Measurements from ENCODE around the gene TINAG. TPM values are rescaled to one million over a fixed set of nuclear protein-coding genes. Genes with fewer than 3 reads are reported as not detected.

Gene TINAG
- total RNA-seq, 1 experiment from 2014 or later: not detected

DNA sequence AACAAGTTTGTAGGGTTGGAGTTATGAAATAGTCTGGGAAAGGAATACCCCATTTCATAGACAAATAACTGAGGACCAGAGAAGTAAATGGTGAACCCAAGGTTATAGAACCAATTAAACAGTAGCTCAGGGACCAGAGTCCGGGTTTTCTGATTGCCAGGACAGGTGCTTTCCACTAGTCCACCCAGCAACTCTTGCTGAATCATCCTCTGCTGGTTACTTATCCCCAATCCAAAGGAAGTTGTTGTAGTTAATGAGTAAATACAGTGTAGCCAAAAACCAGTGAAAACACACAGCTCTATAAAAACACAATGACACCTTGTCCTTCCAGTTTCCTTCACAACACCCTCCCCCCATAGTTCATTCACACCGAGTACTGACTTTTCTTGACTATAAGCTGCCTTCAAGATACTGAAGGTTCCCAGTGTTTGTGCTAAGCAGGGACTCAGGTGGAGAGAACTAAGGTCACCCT, 766 bp upstream of the TINAG start:
- no peak for DNase-seq (ENCODE audit: low read depth)

DNA sequence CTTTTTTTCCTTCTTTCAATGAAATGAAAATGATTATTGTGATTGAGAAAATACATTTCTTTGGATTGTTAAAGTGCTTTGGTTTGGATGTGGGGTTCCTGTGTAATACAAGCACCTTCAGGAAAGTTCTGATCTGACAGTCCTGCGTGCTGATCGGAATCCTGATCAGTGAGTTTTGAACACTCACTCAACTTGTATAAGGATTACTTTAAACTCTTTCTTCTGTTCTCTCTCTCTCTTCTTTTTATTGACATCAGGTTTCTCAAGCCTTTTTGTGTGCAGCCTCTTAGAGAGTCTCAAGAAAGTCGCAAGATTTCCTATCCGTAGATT, 710 bp downstream of the TINAG start:
- DNase-seq (ENCODE audit: low read depth): no peak

DNA sequence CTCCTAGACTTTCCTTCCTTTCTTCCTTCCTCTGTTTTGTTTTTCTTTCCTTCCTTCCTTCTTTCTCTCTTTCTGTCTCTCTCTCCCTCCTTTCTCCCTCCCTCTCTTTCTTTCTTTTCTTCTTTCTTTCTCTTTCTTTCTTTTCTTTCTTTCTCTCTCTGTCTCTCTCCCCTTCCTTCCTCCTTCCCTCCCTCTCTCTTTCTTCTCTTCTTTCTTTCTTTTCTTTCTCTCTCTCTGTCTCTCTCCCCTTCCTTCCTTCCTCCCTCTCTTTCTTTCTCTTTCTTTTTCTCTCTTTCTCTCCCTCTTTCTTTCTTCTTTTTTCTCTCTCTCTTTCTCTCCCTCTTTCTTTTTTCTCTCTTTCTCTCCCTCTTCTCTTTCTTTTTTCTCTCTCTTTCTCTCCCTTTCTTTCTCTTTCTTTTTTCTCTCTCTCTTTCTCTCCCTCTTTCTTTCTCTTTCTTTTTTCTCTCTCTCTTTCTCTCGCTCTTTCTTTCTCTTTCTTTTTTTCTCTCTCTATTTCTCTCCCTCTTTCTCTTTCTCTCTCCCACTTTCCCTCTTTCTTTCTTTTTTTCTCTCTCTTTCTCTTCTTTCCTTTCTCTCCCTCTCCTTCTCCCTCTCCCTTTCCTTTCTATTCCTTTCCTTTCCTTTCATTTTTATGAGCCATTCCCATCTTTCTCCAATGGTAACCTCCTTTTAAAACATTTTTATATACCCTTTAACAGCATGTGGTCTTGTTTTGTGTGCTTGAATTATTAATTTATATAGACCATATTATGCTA, 2.3 kb downstream of the TINAG start:
- no peak for DNase-seq (ENCODE audit: low read depth)

DNA sequence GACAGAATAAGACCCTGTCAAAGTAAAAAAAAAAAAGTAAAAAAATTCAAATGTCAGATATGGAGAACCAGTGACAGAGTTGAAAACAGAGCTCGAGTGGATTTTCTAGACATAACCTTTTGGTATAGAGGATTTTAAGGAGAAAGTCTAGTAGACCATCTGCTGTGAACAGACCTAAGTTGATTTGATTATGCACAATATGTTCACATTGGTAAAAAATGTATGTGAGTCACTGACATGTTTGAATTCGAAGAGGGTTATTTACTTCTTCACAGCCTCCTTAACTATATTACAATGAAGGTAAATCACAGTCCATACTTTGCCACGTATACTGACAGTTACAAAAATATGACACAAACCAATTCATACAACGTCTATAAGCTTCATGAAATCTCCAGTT, 7.4 kb downstream of the TINAG start:
- DNase-seq (ENCODE audit: low read depth): no peak

DNA sequence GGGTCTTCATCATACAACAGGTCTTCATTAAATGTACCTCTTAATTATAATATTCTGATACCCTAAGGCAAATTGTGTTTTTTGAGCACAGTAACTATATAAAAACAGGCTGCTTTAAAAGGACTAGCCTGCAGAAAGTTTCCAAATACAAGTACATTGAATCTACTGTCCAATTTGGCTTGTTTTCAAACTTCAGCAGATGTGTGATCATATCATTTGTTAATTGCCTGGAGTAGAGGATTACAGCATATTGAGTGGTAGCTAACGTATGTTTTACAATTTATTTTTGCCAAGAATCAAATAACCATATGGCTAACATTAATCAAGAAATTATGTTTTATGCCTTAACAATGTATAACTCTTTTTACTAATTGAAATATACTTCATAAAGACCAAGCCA, 12.6 kb downstream of the TINAG start:
- DNase-seq (ENCODE audit: low read depth): no peak

DNA sequence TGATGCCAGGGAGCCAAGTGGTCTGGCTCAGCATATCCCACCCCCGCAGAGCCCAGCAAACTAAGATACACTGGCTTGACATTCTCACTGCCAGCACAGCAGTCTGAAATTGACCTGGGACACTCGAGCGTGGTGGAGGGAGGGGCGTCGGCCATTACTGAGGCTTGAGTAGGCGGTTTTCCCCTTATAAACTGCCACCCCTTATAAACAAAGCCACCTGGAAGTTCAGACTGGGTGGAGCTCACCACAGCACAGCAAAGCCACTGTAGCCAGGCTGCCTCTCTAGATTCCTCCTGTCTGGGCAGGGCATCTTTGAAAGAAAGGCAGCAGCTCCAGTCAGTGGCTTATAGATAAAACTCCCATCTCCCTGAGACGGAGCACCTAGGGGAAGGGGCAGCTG, 19.4 kb downstream of the TINAG start:
- DNase-seq (ENCODE audit: low read depth): no peak

DNA sequence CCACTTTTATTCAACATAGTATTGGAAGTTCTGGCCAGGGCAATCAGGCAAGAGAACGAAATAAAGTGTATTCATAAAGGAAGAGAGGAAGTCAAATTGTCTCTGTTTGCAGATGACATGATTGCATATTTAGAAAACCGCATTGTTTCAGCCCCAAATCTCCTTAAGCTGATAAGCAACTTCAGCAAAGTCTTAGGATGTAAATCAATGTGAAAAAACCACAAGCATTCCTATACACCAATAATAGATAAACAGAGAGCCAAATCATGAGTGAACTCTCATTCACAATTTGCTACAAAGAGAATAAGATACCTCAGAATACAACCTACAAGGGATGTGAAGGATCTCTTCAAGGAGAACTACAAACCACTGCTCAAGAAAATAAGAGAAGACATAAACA, 23.3 kb downstream of the TINAG start:
- peak; percentile 55 for DNase-seq (ENCODE audit: low read depth)

DNA sequence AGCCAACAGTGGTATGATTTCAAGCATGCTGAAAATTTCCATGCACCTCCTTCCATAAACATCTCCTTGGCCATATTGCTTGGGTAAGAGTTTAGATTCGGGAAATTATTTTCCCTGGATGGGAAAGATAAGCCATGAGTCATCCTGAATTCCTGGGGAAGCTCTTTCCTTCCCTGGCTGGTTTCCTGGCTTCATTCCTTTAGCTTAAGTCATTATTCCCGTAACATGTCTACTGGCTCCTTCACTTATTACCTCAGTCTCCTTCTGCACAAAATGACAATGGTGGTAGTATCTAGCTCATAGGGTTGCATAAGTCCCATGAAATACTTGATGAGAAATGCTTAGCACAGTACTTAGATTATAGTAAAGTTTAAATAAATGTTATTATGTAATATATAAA, 27.6 kb downstream of the TINAG start:
- DNase-seq (ENCODE audit: low read depth): peak; percentile 95

DNA sequence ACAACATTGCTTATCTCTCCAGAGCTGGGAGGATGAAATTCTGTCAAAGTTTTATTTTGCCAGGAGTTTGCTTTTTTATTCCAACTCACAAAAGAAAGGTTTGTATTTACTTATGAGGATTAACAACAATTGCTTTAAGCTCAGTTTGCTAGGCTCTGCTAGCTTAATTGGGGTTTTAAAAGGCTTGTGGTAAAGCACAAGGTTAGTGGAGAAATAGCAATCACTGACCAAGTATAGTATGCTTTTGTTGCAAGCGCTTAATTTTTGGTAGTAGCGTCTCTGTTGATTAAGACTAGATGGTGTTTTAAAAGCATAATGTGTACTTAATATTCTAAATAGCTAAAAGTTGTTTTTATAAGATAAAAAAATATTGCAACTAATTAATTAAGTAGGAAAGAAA, 45.7 kb downstream of the TINAG start:
- DNase-seq (ENCODE audit: low read depth): no peak

DNA sequence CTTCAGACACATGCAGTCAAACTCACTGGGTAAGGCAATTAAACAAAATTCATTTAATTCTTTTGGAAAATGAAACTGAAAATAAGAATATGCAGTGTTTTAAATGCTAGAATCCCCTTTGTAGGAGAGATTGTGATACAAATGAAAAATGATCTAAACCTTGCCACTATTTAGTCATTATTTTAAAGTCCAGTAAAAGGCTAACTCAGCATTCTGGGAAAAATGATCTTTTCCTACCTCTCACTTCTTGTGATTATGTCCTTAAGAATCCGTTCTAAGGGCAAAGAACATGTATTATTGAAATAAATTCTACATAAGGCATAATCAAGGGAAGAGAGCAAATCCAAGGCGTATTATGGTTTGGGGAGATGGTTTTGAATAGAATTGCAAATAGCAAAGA, 46.4 kb downstream of the TINAG start:
- no peak for DNase-seq (ENCODE audit: low read depth)

DNA sequence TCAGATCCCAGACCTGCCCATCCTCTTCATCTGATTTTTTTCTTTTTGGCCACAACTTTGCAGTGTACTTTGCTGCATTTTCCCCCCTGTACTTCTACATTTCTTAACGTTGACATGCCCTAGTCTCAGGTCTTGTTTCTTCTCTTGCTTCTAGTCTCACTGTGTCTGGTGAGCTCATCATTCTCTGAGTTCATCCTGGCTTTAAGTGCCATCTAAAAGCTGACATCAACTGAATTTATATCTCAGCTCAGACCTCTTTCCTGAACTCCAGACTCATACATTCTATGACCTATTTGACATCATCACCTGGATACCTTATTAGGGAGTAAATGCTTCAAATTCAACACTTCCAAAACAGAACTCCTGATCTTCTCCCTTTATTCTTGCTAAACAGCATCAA, 48.9 kb downstream of the TINAG start:
- no peak for DNase-seq (ENCODE audit: low read depth)

DNA sequence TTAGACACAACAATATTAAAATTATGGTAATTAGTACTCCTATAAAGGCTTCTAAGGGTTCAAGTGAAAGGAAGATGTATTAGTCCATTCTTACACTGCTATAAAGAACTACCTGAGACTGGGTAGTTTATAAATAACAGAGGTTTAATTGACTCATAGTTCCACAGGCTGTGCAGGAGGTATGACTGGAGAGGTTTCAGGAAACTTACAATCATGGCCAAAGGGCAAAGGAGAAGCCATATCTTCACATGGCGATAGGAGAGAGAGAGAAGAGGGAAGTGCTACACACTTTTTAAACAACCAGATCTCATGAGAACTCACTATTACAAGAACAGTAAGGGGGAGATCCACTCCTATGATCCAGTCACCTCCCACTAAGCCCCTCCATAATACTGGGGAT, 52.9 kb downstream of the TINAG start:
- DNase-seq (ENCODE audit: low read depth): no peak

DNA sequence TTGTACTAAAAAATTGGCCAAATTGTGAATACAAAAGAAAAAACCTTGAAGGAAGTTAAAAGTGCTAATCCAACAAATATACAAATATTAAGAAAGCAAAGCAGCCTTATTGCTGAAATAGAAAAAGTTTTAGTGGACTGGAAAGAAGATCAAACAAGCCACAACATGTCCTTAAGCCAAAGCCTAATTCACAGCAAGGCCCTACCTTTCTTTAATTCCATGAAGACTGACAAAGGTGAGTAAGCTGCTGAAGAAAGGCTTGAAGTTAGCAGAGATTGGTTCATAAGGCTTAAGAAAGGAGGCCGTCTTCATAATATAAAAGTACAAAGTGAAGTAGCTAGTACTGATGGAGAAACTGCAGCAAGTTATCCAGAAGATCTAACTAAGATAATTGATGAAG, 53.5 kb downstream of the TINAG start:
- no peak for DNase-seq (ENCODE audit: low read depth)

DNA sequence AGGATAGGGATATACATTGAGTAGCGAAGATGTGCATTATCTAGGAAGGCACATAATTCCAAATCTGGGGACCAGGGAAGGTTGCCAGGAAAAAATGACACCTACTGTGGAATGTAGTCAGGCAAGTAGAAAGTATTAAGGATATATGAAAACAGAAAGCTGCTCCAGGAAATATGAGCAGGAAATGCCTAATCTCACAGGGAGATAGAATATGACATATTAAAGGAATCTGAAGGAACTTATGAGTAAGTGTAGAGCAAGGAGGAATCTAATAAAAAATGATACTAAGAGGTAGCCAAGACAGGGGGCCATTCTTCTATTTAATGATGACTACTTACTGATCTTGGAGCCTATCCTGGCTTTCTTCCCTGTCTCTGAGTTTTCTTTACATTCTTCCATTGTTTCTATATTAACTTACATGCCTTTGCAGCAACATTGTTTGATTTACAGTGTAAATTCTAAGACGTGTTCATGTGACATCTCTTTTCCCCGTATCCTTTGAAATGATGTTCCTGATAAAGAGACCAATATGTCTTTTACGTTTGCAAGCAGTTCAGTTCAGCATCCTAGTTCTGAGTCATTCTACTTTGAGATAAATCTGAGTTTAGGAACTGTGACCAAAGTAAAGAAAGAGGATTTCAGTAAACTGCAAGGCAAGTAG, 58.6 kb downstream of the TINAG start:
- no peak for DNase-seq (ENCODE audit: low read depth)

DNA sequence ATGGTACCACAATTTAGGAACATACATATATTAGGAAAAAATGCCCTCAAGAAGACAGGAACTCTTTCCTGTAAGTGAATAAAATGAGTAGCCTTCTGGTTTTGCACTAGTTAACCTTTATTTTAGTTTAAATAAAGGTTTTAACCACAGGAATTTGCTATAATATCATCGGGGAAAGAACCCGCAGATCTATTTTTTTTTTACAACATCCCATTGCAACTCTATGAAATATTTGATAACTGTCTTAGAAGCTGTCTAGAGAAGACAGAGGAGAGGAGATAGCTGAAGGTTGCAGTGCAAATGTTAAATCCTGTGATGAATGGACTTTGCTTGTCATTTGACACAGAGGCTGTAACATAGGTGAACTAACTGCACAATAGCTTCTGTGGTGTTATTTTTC, 69.5 kb downstream of the TINAG start:
- DNase-seq (ENCODE audit: low read depth): no peak

DNA sequence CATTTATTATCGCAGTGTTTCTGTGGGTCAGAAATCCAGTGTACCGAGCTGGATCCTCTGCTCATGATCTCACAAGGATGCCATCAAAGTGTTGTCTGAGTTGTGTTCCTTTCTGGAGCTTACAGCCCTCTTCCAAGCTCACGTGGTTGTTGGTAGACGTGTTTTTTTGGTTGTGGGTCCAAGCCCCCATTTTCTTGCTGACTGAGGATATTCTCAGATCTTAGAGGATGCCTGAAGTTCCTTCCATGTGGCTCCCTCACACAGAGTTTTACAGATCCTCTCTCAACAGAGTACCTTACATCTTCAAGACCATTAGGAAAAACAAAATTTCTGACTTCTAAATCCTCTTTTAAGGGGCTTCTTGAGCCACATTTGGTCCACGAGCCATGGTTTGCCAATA, 78.1 kb downstream of the TINAG start:
- DNase-seq (ENCODE audit: low read depth): no peak

DNA sequence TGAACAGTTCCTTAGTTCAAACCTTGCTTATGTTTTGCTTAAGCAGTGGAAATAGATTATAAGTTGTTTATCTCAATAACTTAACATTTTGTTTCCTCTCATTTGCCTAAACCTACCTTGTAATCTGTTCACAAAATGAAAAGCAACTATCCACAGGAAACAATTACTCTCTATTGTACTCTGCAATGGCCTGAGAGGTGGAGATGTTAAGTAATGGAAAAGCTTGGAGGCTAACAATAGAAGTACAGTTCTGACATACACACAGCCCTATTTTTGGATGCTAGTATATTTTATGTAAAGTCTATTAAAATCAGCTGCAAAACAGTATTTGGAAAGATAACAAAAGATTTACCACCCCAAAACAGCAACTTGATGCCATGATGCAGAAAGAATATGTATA, 82.1 kb downstream of the TINAG start:
- no peak for DNase-seq (ENCODE audit: low read depth)

DNA sequence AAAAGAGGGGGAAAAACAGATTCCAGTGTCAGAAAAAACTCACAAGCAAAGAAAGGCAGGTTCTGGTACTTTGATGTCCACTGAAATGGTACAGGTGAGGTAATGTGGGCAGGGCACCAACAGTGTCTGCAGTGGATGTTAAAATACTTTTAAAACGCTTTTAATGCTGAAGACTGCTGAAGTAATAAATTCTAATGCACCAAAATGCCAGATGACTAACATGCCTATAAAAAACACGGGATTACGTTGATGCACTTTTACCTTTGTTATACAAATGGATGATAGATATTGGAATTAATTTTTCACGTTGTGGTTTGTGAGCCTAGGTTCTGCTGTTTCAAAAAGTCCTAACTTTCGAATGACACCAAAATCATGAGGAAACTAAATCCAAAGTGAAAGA, 83.3 kb downstream of the TINAG start:
- DNase-seq (ENCODE audit: low read depth): no peak

DNA sequence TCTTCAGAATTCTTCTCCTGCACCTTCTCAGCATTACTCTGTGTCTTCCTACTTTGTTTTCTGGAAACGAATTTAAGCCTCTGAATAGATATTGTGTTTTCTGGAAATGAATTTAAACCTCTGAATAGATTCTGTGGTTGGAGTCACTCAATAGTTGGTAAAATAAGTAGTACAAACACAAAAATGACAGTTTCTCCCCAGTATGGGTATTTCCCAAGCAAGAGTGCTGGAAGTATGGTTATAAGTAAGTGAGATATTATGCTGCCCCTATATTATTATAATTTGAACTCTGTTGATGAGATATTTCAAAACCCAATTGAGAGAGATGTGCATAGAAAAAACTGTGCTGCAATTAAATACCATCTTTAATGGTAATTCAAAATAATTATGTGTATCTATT, 94.9 kb downstream of the TINAG start:
- DNase-seq (ENCODE audit: low read depth): no peak

DNA sequence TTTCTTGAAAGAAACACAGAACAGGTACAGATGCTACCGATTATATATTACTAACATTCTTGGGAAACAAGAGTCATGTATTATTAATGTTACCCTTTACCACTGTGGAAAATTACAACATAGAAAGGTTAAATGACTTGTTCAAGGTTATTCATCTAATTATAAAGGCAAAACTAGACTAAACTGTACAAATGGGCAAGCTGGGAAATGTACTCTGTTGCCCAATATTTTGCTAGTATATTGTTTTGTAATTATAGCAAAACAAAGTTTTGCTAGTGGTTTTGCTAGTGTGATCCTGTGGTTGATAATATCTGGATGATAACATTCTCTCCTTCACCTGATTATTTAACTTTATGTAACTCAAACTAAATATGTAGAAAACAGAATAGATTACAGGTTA, 96.5 kb downstream of the TINAG start:
- no peak for DNase-seq (ENCODE audit: low read depth)

DNA sequence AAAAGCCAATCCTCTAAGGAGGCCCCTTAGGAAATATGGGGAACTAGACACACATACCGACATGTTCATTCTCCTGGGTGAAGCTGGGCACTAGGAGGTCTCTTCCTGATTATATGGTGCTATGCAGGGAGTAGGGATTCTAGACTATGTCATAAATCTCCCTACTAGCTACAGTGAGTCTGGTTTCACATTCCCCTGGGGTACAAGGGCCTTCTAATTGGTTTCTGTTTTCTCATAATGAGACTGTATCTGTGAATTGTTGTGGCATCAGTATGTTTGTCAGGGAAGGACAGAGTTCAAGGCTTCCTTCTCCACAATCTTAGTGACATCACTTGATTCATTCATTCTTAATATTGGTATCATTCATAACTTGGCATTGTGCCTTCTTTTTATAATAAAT, 103.5 kb downstream of the TINAG start:
- no peak for DNase-seq (ENCODE audit: low read depth)

DNA sequence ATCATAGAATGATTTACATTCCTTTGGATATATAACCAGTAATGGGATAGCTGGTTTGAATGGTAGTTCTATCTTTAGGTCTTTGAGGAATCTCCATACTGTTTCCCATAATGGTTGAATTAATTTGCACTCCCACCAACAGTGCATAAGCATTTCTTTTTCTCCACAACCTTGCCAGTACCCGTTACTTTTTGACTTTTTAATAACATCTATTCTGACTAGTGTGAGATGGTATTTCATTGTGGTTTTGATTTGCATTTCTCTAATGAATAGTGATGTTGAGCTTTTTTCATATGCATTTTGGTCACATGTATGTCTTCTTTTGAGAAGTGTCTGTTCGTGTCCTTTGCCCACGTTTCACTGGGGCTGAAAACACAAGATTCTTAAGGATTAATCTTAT, 107.3 kb downstream of the TINAG start:
- DNase-seq (ENCODE audit: low read depth): no peak

DNA sequence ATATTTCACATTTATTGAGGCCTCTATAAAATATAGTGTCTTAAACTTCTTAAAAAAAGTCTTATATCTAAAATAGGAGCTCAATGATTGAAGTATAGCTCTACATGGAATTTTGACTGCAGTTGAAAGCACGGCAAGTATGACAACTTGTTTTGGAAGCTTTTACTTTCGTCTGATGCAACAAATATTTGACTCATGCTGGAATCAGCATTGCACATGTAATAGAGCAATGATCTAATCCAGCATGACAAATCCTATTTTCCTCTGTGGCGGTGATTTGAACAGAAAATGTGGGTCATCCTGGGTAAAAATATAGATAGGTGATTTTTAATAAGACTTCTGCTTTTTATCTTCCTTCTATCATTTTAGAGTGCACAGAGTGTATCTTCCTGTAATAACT, 111.6 kb downstream of the TINAG start:
- DNase-seq (ENCODE audit: low read depth): peak; percentile 79

DNA sequence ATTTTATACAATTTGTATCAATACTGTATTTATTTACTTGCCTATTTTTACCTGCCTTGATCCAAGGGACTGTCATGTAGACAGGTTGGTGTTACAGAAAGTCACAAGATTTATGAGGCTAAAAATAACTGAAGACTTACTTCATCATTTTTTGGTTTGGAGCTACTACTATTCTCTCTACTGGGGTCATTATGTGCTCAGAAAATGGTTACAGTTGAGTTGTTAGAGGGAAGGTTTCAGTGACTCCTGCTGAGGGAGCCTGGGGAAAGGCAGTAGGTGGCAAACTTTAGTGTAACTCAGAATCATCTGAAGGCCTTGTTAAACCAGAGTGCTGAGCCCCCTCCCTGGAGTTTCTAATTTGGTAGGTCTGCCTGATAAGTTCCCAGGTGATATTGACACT, 118.8 kb downstream of the TINAG start:
- no peak for DNase-seq (ENCODE audit: low read depth)

Data from RPMI7951 (cell line).